ENCODE measurements around the gene MARCHF10.

MARCHF10 gene

DNA sequence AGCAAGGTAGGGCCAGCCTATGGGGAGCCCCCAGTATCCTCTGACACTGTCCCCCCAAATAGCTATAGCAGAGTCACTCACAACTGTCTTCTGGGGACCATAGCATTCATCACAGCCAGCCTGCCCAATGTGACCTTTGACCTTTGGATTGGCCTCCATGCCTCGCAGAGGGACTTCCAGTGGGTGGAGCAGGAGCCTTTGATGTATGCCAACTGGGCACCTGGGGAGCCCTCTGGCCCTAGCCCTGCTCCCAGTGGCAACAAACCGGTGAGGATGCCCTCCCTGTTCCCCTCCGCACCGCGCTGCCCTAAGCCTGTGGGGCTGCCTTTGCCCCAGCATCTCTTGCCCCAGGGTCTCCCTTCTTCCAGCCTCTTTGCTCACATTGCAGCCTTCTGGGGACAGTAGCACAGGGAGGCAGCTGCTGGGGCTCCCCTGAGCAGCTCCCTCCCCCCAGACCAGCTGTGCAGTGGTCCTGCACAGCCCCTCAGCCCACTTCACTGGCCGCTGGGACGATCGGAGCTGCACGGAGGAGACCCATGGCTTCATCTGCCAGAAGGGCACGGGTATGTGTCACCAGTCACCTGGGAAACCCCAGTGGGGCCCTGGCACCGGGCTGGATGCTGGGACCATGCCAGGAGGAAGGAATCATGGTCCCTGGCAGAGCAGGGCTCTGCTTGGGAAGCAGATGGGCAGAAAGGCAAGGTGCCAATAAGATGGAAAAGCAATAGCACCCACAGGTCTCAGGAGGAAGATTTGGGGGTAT lies 119.5 kb downstream of the MARCHF10 start:
- DNase-seq (ENCODE audit: low read depth, low spot score) = no peak
- no peak overlapping the region for H3K27ac ChIP-seq

- no peak overlapping the region for H3K27ac ChIP-seq
- no peak for DNase-seq (ENCODE audit: low read depth, low spot score)
These were observed 120.1 kb downstream of the MARCHF10 start for GRCh38 chr17:62687997-62688396.

DNA sequence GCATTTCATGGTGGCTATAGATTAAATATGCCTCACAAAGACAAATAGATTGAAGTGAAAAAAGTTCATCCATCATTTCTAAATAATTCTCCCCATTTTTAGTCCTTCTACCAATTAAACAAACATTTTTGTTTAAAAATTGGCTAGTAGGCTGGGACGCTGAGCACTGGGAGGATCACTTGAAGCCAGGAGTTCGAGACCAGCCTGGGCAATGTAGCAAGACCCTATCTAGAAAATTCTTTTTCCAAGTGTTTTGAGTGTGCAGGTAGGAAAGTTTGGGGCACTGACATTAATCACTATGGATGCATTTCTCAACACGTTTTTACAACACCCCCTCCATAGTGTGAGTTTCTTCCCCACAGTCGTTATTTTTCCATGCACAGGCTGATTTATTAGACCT lies 123.9 kb downstream of the MARCHF10 start:
- no peak overlapping the region for H3K27ac ChIP-seq
- DNase-seq (ENCODE audit: low read depth, low spot score) = no peak

DNA sequence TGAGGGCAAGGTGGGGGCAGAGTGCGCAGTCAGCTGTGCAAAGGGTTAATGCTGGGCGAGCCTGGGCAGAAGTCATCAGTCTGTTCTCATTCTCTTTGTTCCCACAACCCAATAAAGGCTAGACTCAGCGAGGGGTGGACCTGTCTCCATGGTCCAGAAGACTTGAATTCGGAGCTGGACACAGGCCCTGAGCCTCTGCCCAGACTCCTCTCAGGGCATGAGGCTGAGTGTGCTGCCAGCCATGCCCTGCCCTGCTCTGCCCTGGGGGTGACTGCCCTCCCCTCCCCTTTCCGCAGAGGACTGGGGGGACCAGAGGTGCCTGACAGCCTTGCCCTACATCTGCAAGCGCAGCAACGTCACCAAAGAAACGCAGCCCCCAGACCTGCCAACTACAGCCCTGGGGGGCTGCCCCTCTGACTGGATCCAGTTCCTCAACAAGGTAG lies 126.2 kb downstream of the MARCHF10 start:
- no peak overlapping the region for H3K27ac ChIP-seq
- DNase-seq (ENCODE audit: low read depth, low spot score) = no peak

DNA sequence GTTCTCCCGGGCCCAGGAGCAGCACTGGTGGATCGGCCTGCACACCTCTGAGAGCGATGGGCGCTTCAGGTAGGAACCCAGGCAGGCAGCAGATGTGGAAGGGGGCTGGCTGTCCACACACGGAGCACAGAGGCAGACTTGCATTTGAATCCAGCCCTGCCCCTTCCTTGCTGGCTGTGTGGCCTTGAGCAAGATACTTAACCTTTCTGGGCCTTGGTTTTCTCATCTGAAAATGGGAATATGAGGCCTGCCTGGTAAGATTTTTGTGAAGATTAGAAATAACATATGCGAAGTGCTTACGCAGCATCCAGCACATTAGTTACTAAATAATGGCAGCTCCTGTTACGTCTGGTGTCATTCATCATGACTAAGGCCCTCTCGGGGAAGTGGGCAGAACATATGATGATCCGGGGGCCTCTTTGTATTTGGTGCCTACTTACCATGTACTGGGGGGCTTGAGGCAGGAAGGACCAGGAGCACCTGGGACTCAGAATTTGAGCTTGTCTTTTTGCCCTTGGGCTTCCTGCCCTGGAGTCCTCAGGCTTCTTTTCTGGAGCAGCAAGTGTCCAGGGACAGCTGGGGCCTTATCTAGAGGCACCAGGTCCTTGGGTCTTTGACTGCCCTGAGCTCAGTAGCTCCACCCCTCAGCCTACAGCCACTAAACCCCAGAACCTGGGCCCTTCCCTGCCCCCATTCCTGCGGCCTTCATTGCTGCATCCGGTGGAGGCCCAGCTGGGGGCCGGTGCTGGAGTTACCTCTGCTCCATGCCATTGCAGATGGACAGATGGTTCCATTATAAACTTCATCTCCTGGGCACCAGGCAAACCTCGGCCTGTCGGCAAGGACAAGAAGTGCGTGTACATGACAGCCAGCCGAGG lies 126.8 kb downstream of the MARCHF10 start:
- DNase-seq (ENCODE audit: low read depth, low spot score) = no peak
- no peak overlapping the region for H3K27ac ChIP-seq

GRCh38 chr17:62680541-62681052 lies 127.5 kb downstream of the MARCHF10 start:
- DNase-seq (ENCODE audit: low read depth, low spot score) = no peak
- H3K27ac ChIP-seq = no peak overlapping the region

- H3K27ac ChIP-seq = no peak overlapping the region
- no peak for DNase-seq (ENCODE audit: low read depth, low spot score)
These were observed 128.2 kb downstream of the MARCHF10 start for GRCh38 chr17:62679866-62680377.

- no peak for DNase-seq (ENCODE audit: low read depth, low spot score)
- no peak overlapping the region for H3K27ac ChIP-seq
These were observed 129.7 kb downstream of the MARCHF10 start for GRCh38 chr17:62678214-62678919.

- no peak overlapping the region for H3K27ac ChIP-seq
- no peak for DNase-seq (ENCODE audit: low read depth, low spot score)
These were observed 131.0 kb downstream of the MARCHF10 start for GRCh38 chr17:62676952-62677596.

DNA sequence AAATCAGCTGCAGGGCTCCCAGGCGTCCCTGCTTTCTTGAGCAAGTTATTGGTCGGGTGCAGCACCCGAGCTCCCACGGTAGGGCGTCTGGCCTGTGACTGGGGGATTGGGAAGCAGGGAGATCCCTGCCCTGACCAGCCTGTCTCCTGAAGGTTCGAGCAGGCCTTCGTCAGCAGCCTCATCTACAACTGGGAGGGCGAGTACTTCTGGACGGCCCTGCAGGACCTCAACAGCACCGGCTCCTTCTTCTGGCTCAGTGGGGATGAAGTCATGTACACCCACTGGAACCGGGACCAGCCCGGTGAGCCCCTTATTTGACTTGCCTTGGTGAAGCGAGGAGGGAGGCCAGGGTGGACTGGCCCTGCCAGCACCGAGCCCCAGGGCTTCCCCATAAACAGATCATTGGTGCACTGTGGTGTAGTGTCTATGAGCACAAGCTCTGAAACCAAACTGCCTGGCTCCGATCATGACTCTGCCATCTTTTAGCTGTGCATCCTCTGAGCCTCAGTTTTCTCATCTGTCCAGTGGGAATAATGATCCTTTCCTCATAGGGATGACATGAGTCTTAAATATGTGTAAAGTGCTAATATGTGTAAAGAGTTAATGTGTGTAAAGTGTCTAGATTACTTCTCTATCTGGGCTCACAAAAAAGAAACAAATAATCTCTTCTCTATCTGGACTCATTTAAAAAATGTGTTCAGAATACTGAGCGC lies 131.7 kb downstream of the MARCHF10 start:
- no peak overlapping the region for H3K27ac ChIP-seq
- DNase-seq (ENCODE audit: low read depth, low spot score) = no peak

DNA sequence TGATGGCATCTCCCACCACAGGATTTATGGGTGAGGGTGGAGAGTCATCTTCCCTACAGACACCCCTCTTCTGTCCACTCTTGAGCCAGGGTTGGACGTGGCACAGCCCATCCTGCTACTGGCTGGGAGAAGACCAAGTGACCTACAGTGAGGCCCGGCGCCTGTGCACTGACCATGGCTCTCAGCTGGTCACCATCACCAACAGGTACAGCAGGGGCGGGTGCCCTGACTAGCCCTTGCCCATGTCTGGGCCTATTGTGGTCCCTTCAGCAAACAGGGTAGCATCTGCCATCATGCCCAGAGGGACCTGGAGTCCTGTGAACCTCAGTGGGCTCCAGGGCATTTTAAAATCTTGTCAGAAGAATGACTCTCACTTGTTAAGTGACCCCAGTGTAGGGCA lies 132.4 kb downstream of the MARCHF10 start:
- H3K27ac ChIP-seq = no peak overlapping the region
- DNase-seq (ENCODE audit: low read depth, low spot score) = no peak

- no peak overlapping the region for H3K27ac ChIP-seq
- no peak for DNase-seq (ENCODE audit: low read depth, low spot score)
These were observed 132.9 kb downstream of the MARCHF10 start for GRCh38 chr17:62675260-62675659.

DNA sequence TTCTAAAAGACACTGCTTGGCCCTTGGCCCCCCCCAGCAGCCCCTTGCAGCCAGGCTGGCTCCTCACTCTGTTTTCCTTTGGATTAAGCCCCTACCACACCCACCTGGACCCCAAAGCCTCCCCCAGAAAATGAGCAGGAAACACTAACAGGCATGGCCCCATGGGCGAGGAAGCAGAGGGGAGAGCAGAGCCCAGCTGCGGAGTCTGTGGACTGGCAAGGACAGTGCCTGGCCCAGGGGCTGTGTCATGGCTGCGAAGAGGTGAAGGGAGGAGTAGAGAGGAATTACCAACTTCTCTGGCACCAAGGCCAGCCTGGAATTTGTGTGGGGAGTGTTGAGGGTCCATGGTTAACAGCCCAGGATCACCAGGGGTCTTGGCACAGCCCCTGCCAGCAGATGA lies 133.3 kb downstream of the MARCHF10 start:
- no peak for DNase-seq (ENCODE audit: low read depth, low spot score)

GRCh38 chr17:62674363-62674739 lies 133.8 kb downstream of the MARCHF10 start:
- no peak for DNase-seq (ENCODE audit: low read depth, low spot score)
- no peak overlapping the region for H3K27ac ChIP-seq

More for the DNA sequence above, 133.3 kb downstream of the MARCHF10 start:
- H3K27ac ChIP-seq = no peak overlapping the region

GRCh38 chr17:62673614-62674362 lies 134.3 kb downstream of the MARCHF10 start:
- H3K27ac ChIP-seq = no peak overlapping the region
- no peak for DNase-seq (ENCODE audit: low read depth, low spot score)

- no peak overlapping the region for H3K27ac ChIP-seq
- no peak for DNase-seq (ENCODE audit: low read depth, low spot score)
These were observed 135.2 kb downstream of the MARCHF10 start for GRCh38 chr17:62672957-62673356.

DNA sequence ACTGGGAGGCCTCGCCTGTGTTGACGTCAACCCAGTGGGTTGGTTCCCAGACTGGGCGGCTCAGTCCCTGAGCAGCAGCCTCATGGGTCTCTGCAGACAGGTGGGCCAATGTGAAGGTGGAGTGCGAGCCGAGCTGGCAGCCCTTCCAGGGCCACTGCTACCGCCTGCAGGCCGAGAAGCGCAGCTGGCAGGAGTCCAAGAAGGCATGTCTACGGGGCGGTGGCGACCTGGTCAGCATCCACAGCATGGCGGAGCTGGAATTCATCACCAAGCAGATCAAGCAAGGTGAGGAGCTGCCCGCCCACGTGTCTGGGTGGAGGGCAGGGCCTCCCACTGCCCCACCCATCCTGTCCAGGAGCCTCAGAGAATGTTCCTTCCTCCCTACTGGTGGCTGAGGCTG lies 136.6 kb downstream of the MARCHF10 start:
- H3K27ac ChIP-seq = peak overlapping the region; percentile 95
- DNase-seq (ENCODE audit: low read depth, low spot score) = peak; percentile 90

- peak; percentile 95 for DNase-seq (ENCODE audit: low read depth, low spot score)
- peak overlapping the region; percentile 95 for H3K27ac ChIP-seq
These were observed 137.8 kb downstream of the MARCHF10 start for GRCh38 chr17:62670202-62670821.
